Measurements from ENCODE around the gene GPR37L1. TPM values are rescaled to one million over a fixed set of nuclear protein-coding genes. Genes with fewer than 3 reads are reported as not detected.

GPR37L1 gene
- polyA plus RNA-seq, 1 donor from 2014 or later = not detected

DNA sequence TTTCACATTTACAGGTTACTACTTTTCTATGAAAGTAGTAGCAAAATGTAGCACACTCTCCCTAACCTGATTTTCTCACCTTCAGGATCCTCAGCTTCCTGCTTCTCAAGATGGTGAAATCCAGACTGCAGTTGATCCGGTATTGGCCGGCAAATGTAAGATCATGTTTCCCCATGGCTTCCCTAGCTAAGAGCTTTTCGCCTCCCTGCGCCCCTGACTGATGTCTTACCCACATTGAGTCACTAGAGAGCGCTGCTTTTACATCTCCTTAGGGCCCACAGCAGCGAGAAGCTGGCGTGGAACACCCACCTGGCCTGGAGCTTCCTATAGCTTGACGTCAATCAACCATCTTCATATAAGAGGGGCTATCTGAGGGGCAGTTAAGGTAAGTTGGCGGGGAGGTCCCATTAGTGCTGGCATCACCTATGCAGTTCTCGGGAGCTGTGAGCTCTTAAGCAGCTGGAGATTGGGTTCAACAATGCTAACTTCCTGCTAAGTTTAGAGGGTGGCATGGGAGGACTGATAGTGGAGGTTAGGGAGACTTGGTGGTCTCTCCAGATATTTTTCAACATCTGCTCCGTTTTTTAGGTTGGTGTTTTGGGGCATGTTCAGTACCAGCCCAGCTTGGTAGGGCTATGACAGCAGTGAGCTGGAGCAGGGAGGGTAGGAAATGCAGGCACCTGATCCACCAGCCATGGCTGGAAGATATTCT lies 32.2 kb downstream of the GPR37L1 start:
- Histone ChIP-seq H3K9ac (ENCODE audit: low read length) (no peak overlapping the region), H3F3A (ENCODE audit: insufficient read depth, low read length, poor library complexity, severe bottlenecking) (no peaks in the 10 kb centered on the region), H3K4me2 (ENCODE audit: low read length) (no peak overlapping the region), H3K79me2 (replicated peaks; ENCODE audit: insufficient read depth, low read length) (no peaks in the 10 kb centered on the region), H2AFZ (ENCODE audit: low read depth, low read length) (no peak overlapping the region), H3K4me3 (ENCODE audit: low read length) (no peak overlapping the region), H3K9me2 (ENCODE audit: insufficient read depth, low read length) (no peaks in the 10 kb centered on the region), H3K27ac (ENCODE audit: low read length) (no peak overlapping the region), H3K36me3 (ENCODE audit: insufficient read depth, low read length) (no peaks in the 10 kb centered on the region), H3K9me3 (ENCODE audit: low read length) (no peaks in the 10 kb centered on the region), H4K20me1 (ENCODE audit: insufficient read depth) (no peaks in the 10 kb centered on the region), H3K27me3 (ENCODE audit: insufficient read depth, low read depth, low read length) (no peaks in the 10 kb centered on the region)
- no peak for TF ChIP-seq EP300 (conservative IDR thresholded peaks at IDR 0.05; ENCODE audit: poor library complexity, severe bottlenecking)
- no peak for TF ChIP-seq POLR2AphosphoS5 (IDR thresholded peaks at IDR 0.05)
- peak; percentile 36 for TF ChIP-seq SMC3 (conservative IDR thresholded peaks at IDR 0.05; ENCODE audit: poor library complexity)
- TF ChIP-seq TAF1 (IDR thresholded peaks at IDR 0.05; ENCODE audit: low read depth) = no peak
- TF ChIP-seq, protein P1, sequence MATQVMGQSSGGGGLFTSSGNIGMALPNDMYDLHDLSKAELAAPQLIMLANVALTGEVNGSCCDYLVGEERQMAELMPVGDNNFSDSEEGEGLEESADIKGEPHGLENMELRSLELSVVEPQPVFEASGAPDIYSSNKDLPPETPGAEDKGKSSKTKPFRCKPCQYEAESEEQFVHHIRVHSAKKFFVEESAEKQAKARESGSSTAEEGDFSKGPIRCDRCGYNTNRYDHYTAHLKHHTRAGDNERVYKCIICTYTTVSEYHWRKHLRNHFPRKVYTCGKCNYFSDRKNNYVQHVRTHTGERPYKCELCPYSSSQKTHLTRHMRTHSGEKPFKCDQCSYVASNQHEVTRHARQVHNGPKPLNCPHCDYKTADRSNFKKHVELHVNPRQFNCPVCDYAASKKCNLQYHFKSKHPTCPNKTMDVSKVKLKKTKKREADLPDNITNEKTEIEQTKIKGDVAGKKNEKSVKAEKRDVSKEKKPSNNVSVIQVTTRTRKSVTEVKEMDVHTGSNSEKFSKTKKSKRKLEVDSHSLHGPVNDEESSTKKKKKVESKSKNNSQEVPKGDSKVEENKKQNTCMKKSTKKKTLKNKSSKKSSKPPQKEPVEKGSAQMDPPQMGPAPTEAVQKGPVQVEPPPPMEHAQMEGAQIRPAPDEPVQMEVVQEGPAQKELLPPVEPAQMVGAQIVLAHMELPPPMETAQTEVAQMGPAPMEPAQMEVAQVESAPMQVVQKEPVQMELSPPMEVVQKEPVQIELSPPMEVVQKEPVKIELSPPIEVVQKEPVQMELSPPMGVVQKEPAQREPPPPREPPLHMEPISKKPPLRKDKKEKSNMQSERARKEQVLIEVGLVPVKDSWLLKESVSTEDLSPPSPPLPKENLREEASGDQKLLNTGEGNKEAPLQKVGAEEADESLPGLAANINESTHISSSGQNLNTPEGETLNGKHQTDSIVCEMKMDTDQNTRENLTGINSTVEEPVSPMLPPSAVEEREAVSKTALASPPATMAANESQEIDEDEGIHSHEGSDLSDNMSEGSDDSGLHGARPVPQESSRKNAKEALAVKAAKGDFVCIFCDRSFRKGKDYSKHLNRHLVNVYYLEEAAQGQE (IDR thresholded peaks at IDR 0.05; ENCODE audit: borderline replicate concordance) = no peak
- peak; percentile 46 for TF ChIP-seq RAD21 (conservative IDR thresholded peaks at IDR 0.05)
- TF ChIP-seq, protein P2, sequence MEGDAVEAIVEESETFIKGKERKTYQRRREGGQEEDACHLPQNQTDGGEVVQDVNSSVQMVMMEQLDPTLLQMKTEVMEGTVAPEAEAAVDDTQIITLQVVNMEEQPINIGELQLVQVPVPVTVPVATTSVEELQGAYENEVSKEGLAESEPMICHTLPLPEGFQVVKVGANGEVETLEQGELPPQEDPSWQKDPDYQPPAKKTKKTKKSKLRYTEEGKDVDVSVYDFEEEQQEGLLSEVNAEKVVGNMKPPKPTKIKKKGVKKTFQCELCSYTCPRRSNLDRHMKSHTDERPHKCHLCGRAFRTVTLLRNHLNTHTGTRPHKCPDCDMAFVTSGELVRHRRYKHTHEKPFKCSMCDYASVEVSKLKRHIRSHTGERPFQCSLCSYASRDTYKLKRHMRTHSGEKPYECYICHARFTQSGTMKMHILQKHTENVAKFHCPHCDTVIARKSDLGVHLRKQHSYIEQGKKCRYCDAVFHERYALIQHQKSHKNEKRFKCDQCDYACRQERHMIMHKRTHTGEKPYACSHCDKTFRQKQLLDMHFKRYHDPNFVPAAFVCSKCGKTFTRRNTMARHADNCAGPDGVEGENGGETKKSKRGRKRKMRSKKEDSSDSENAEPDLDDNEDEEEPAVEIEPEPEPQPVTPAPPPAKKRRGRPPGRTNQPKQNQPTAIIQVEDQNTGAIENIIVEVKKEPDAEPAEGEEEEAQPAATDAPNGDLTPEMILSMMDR (IDR thresholded peaks at IDR 0.05; ENCODE audit: poor library complexity, severe bottlenecking) = peak; percentile 51

DNA sequence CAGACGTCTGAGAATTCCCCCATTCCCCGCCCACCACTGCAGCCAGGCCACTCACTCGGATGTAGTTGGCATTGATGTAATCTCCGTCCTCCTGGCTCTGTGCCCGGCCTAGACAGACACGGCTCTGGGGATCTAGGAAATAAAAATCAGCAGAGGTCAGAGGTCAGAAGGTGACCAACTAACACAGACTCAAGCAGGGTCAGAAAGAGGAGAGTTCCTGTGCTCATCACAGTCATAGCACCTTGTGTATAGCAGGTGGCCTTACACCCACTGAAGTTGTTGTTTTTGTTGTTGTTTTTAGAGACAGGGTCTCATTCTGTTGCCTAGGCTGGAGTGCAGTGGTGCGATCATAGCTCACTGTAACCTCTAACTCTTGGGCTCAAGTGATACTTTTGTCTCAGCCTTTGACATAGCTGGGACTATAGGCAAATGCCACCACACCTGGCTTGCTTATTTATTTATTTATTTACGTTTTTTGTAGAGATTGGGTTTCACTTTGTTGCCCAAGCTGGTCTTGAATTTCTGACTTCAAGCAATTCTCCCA lies 32.8 kb downstream of the GPR37L1 start:
- no peaks in the 10 kb centered on the region for H3K27me3 ChIP-seq (ENCODE audit: insufficient read depth, low read depth, low read length)
- no peak overlapping the region for H2AFZ ChIP-seq (ENCODE audit: low read depth, low read length)
- H3K9me3 ChIP-seq (ENCODE audit: low read length) = no peaks in the 10 kb centered on the region
- no peak overlapping the region for H3K27ac ChIP-seq (ENCODE audit: low read length)
- no peaks in the 10 kb centered on the region for H3K9me2 ChIP-seq (ENCODE audit: insufficient read depth, low read length)
- TF ChIP-seq RAD21 (conservative IDR thresholded peaks at IDR 0.05) (no peak), TAF1 (IDR thresholded peaks at IDR 0.05; ENCODE audit: low read depth) (no peak), SMC3 (conservative IDR thresholded peaks at IDR 0.05; ENCODE audit: poor library complexity) (no peak), POLR2AphosphoS5 (IDR thresholded peaks at IDR 0.05) (no peak), EP300 (conservative IDR thresholded peaks at IDR 0.05; ENCODE audit: poor library complexity, severe bottlenecking) (no peak), MXI1 (conservative IDR thresholded peaks at IDR 0.05; ENCODE audit: poor library complexity, severe bottlenecking) (no peak), EZH2 (IDR thresholded peaks at IDR 0.05; ENCODE audit: borderline replicate concordance, insufficient read depth, low read length, poor library complexity, severe bottlenecking) (no peak)
- TF ChIP-seq, protein P2 (IDR thresholded peaks at IDR 0.05; ENCODE audit: poor library complexity, severe bottlenecking) = no peak
- TF ChIP-seq, protein P1 (IDR thresholded peaks at IDR 0.05; ENCODE audit: borderline replicate concordance) = no peak
- no peaks in the 10 kb centered on the region for H3K79me2 ChIP-seq (replicated peaks; ENCODE audit: insufficient read depth, low read length)
- no peaks in the 10 kb centered on the region for H4K20me1 ChIP-seq (ENCODE audit: insufficient read depth)
- H3K36me3 ChIP-seq (ENCODE audit: insufficient read depth, low read length) = no peaks in the 10 kb centered on the region
- no peak overlapping the region for H3K4me2 ChIP-seq (ENCODE audit: low read length)
- no peak overlapping the region for H3K4me3 ChIP-seq (ENCODE audit: low read length)
- no peak overlapping the region for H3K9ac ChIP-seq (ENCODE audit: low read length)
- H3F3A ChIP-seq (ENCODE audit: insufficient read depth, low read length, poor library complexity, severe bottlenecking) = no peaks in the 10 kb centered on the region
